ENCODE data around the gene CHMP5.

GRCh38 chr9:33227008-33227398, 37.8 kb upstream of the CHMP5 start:
- no peak for TF ChIP-seq EZH2phosphoT487 (IDR thresholded peaks at IDR 0.05; ENCODE audit: borderline replicate concordance, low read depth, low read length)
- TF ChIP-seq CTCF (conservative IDR thresholded peaks at IDR 0.05; ENCODE audit: low read length) = no peak
